HEK293 (cell line): ENCODE results near the gene CHID1.

Source experiments
- CTCF ChIA-PET: fragments of 350-600 bp; formaldehyde crosslinking; extraction: SDS; loops from one replicate; lab custom pipeline; 2021; ENCODE audit warnings: antibody characterized with exemption; lab: Yijun Ruan, JAX
- POLR2A ChIA-PET: fragments of 300-600 bp; formaldehyde crosslinking; extraction: SDS; loops from one replicate; lab custom pipeline; 2020; ENCODE audit warnings: antibody characterized with exemption, inconsistent platforms; lab: Yijun Ruan, JAX
- H3K27ac ChIP-seq: fragments of 200-500 bp; sonication (Bioruptor generic); 2 replicates; pipeline ENCODE4 v1.5.1; 2014; ENCODE audit warnings: low read depth, low read length, control low read depth, inconsistent platforms; ENCODE audit errors: extremely low read depth
- H3K36me3 ChIP-seq, 2 experiments: fragments of 200-500 bp in 1 of 2; sonication (Bioruptor generic) in 1 of 2; 1 replicate in 1 of 2; 2 replicates in 1 of 2; pipeline ENCODE4 v1.5.1; 2014 to 2017; ENCODE audit warnings: inconsistent platforms in 2 of 2, low read length in 2 of 2; ENCODE audit not compliant: control insufficient read depth in 2 of 2, insufficient read depth in 1 of 2
- H3K4me1 ChIP-seq: fragments of 200-500 bp; sonication (Bioruptor generic); 2 replicates; pipeline ENCODE4 v1.5.1; 2014; ENCODE audit warnings: mild to moderate bottlenecking, low read length, inconsistent platforms; ENCODE audit not compliant: control insufficient read depth, insufficient read depth
- H3K4me3 ChIP-seq: 2 replicates; pipeline ENCODE4 v1.5.1; 2011; ENCODE audit warnings: low read depth, mild to moderate bottlenecking, control low read depth, low read length, moderate library complexity
- H3K9me3 ChIP-seq: fragments of 200-500 bp; sonication (Bioruptor generic); 2 replicates; pipeline ENCODE4 v1.5.1; 2014; ENCODE audit warnings: low read depth, low read length, inconsistent platforms; ENCODE audit not compliant: control insufficient read depth, insufficient read depth
- GFI1B ChIP-seq: fragments of 450-650 bp; formaldehyde crosslinking; IDR thresholded peaks from 2 replicates; pipeline ENCODE4 v1.5.1; 2016; ENCODE audit warnings: missing biosample characterization, missing genetic modification characterization
- MZF1 ChIP-seq: fragments of 450-650 bp; formaldehyde crosslinking; IDR thresholded peaks from 2 replicates; pipeline ENCODE4 v1.5.1; 2017; ENCODE audit warnings: missing biosample characterization, missing genetic modification characterization, borderline replicate concordance
- OVOL3 ChIP-seq: fragments of 450-650 bp; formaldehyde crosslinking; IDR thresholded peaks from 2 replicates; pipeline ENCODE4 v1.5.1; 2016; ENCODE audit warnings: missing biosample characterization, missing genetic modification characterization
- PRDM4 ChIP-seq: fragments of 450-650 bp; formaldehyde crosslinking; IDR thresholded peaks from 2 replicates; pipeline ENCODE4 v1.5.1; 2017; ENCODE audit warnings: missing biosample characterization, missing genetic modification characterization
- ZNF133 ChIP-seq: fragments of 450-650 bp; formaldehyde crosslinking; IDR thresholded peaks from 2 replicates; pipeline ENCODE4 v1.5.1; 2016; ENCODE audit warnings: missing biosample characterization, missing genetic modification characterization
- ZNF155 ChIP-seq: fragments of 450-650 bp; formaldehyde crosslinking; IDR thresholded peaks from 2 replicates; pipeline ENCODE4 v1.5.1; 2016; ENCODE audit warnings: missing biosample characterization, missing genetic modification characterization
- ZNF248 ChIP-seq: fragments of 450-650 bp; formaldehyde crosslinking; IDR thresholded peaks from 2 replicates; pipeline ENCODE4 v1.5.1; 2017; ENCODE audit warnings: missing biosample characterization, missing genetic modification characterization
- ZNF311 ChIP-seq: fragments of 450-650 bp; formaldehyde crosslinking; IDR thresholded peaks from 2 replicates; pipeline ENCODE4 v1.5.1; 2017; ENCODE audit warnings: missing biosample characterization, missing genetic modification characterization, borderline replicate concordance
- ZNF341 ChIP-seq: fragments of 450-650 bp; formaldehyde crosslinking; IDR thresholded peaks from 2 replicates; pipeline ENCODE4; 2016; ENCODE audit warnings: low read depth, missing biosample characterization, missing genetic modification characterization
- ZNF354C ChIP-seq: fragments of 450-650 bp; formaldehyde crosslinking; IDR thresholded peaks from 2 replicates; pipeline ENCODE4 v1.5.1; 2016; ENCODE audit warnings: missing biosample characterization, missing genetic modification characterization, low read depth, borderline replicate concordance
- ZNF449 ChIP-seq: fragments of 450-650 bp; formaldehyde crosslinking; IDR thresholded peaks from 2 replicates; pipeline ENCODE4 v1.5.1; 2017; ENCODE audit warnings: missing biosample characterization, mild to moderate bottlenecking, missing genetic modification characterization, moderate library complexity
- ZNF521 ChIP-seq: fragments of 450-650 bp; formaldehyde crosslinking; IDR thresholded peaks from 2 replicates; pipeline ENCODE4 v1.5.1; 2017; ENCODE audit warnings: missing biosample characterization, mild to moderate bottlenecking, missing genetic modification characterization
- ZNF529 ChIP-seq: fragments of 450-650 bp; formaldehyde crosslinking; IDR thresholded peaks from 2 replicates; pipeline ENCODE4 v1.5.1; 2017; ENCODE audit warnings: missing genetic modification characterization, missing biosample characterization; ENCODE audit not compliant: insufficient replicate concordance
- ZNF544 ChIP-seq: fragments of 450-650 bp; formaldehyde crosslinking; IDR thresholded peaks from 2 replicates; pipeline ENCODE4 v1.5.0; 2017; ENCODE audit warnings: missing biosample characterization, missing genetic modification characterization
- ZNF560 ChIP-seq: fragments of 450-650 bp; formaldehyde crosslinking; IDR thresholded peaks from 2 replicates; pipeline ENCODE4 v1.5.1; 2017; ENCODE audit warnings: missing biosample characterization, missing genetic modification characterization, borderline replicate concordance
- ZNF670 ChIP-seq: fragments of 450-650 bp; formaldehyde crosslinking; IDR thresholded peaks from 2 replicates; pipeline ENCODE4 v1.5.1; 2016; ENCODE audit warnings: missing biosample characterization, missing genetic modification characterization, low read depth
- ZNF704 ChIP-seq: fragments of 450-650 bp; formaldehyde crosslinking; IDR thresholded peaks from 2 replicates; pipeline ENCODE4 v1.5.1; 2016; ENCODE audit warnings: missing biosample characterization, missing genetic modification characterization
- ZNF830 ChIP-seq: fragments of 450-650 bp; IDR thresholded peaks from 2 replicates; pipeline ENCODE4 v1.5.0; 2018; ENCODE audit warnings: missing biosample characterization, missing genetic modification characterization, low read depth, mild to moderate bottlenecking, moderate library complexity
- ZXDB ChIP-seq: fragments of 450-650 bp; formaldehyde crosslinking; IDR thresholded peaks from 2 replicates; pipeline ENCODE4 v1.5.1; 2016; ENCODE audit warnings: missing biosample characterization, missing genetic modification characterization
- TF ChIP-seq, protein P1 (sequence below): fragments of 450-650 bp; formaldehyde crosslinking; IDR thresholded peaks from 2 replicates; pipeline ENCODE4 v1.5.1; 2016; ENCODE audit warnings: missing biosample characterization, missing genetic modification characterization
- TF ChIP-seq, protein P2 (sequence below): fragments of 450-650 bp; formaldehyde crosslinking; IDR thresholded peaks from 2 replicates; pipeline ENCODE4 v1.5.1; 2016; ENCODE audit warnings: missing biosample characterization, missing genetic modification characterization, borderline replicate concordance

Gene CHID1

DNA sequence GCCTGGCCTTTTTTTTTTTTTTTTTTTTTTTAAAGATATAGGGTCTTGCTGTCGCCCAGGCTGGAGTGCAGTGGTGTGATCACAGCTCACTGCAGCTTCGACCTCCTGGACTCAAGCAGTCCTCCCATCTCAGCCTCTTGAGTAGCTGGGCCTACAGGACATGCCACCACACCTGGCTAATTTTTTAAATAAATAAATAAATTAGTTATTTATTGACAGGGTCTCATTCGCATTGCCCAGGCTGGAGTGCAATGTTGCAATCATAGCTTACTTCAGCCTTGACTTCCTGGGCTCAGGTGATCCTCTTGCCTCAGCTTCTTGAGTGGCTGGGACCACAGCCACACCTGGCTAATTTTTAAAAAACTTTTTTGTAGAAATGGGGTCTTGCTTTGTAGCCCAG lies 25.6 kb upstream of the CHID1 start:
- no peak overlapping the region for H3K27ac ChIP-seq
- H3K4me3 ChIP-seq, result no peak overlapping the region
- CTCF ChIA-PET, result no interaction called here
- H3K9me3 ChIP-seq, result no peaks in the 10 kb centered on the region
- POLR2A ChIA-PET, result interaction anchor here (0.6 kb wide), 2 partner anchors 47 to 187 kb away, joined by 3 read pairs; no protein-coding TSS in a partner anchor
- no peaks in the 10 kb centered on the region for H3K36me3 ChIP-seq
- no peaks in the 10 kb centered on the region for H3K4me1 ChIP-seq
- TF ChIP-seq ZNF248 (tag by site-specific recombination), result no peak
- TF ChIP-seq, protein P1, sequence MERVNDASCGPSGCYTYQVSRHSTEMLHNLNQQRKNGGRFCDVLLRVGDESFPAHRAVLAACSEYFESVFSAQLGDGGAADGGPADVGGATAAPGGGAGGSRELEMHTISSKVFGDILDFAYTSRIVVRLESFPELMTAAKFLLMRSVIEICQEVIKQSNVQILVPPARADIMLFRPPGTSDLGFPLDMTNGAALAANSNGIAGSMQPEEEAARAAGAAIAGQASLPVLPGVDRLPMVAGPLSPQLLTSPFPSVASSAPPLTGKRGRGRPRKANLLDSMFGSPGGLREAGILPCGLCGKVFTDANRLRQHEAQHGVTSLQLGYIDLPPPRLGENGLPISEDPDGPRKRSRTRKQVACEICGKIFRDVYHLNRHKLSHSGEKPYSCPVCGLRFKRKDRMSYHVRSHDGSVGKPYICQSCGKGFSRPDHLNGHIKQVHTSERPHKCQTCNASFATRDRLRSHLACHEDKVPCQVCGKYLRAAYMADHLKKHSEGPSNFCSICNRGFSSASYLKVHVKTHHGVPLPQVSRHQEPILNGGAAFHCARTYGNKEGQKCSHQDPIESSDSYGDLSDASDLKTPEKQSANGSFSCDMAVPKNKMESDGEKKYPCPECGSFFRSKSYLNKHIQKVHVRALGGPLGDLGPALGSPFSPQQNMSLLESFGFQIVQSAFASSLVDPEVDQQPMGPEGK, result no peak
- TF ChIP-seq ZNF529 (tag by site-specific recombination), result no peak
- no peak for TF ChIP-seq ZXDB (tag by site-specific recombination)
- TF ChIP-seq GFI1B (tag by site-specific recombination), result no peak
- TF ChIP-seq ZNF133 (tag by site-specific recombination), result no peak
- TF ChIP-seq ZNF449, result no peak
- TF ChIP-seq MZF1 (tag by site-specific recombination), result no peak
- TF ChIP-seq PRDM4 (tag by site-specific recombination), result no peak
- TF ChIP-seq ZNF521 (tag by site-specific recombination), result no peak
- TF ChIP-seq ZNF155 (tag by site-specific recombination), result no peak
- no peak for TF ChIP-seq ZNF544 (tag by site-specific recombination)
- TF ChIP-seq ZNF670 (tag by site-specific recombination), result no peak
- TF ChIP-seq ZNF830 (tag by site-specific recombination), result no peak

- H3K4me3 ChIP-seq, result no peak overlapping the region
- POLR2A ChIA-PET, result interaction anchor here (0.7 kb wide), 1 partner anchor 648 kb away, joined by 3 read pairs; no protein-coding TSS in a partner anchor
- H3K4me1 ChIP-seq, result no peaks in the 10 kb centered on the region
- CTCF ChIA-PET, result no interaction called here
- H3K36me3 ChIP-seq, result peaks cover 0 to under 1% of the 10 kb centered on the region in 2 experiments; a peak in 1 of 3 replicates
- no peaks in the 10 kb centered on the region for H3K9me3 ChIP-seq
- H3K27ac ChIP-seq, result no peak overlapping the region
- TF ChIP-seq ZNF560 (tag by site-specific recombination) (no peak), ZNF341 (tag by site-specific recombination) (no peak), ZNF704 (no peak), OVOL3 (tag by site-specific recombination) (no peak), ZNF311 (tag by site-specific recombination) (no peak), ZNF354C (tag by site-specific recombination) (no peak)
- TF ChIP-seq, protein P2, sequence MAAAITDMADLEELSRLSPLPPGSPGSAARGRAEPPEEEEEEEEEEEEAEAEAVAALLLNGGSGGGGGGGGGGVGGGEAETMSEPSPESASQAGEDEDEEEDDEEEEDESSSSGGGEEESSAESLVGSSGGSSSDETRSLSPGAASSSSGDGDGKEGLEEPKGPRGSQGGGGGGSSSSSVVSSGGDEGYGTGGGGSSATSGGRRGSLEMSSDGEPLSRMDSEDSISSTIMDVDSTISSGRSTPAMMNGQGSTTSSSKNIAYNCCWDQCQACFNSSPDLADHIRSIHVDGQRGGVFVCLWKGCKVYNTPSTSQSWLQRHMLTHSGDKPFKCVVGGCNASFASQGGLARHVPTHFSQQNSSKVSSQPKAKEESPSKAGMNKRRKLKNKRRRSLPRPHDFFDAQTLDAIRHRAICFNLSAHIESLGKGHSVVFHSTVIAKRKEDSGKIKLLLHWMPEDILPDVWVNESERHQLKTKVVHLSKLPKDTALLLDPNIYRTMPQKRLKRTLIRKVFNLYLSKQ (tag by site-specific recombination), result no peak
Measured at GRCh38 chr11:934527-934926, 23.9 kb upstream of the CHID1 start.
